ENCODE results near the gene LHFPL5.

The LHFPL5 gene

DNA sequence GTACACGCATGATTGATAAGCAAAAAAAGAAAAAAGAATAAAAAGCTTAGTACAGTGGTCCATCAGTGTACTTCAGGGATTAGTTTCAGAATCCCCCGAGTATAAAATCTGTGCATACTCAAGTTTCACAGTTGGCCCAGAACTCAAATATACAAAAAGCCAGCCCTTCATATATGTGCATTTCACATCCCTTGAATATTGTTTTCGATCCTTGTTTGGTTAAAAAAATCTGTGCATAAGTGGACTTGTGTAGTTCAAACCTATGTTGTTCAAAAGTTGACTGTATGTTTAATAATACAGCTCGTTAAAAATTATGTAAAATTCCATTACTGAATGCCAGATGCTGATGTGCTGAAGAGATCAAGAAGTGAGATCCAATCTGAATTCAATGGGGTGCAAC lies 54.2 kb downstream of the LHFPL5 start:
- DNase-seq (ENCODE audit: low spot score) = no peak
- CTCF ChIA-PET = no interaction called here

More for the DNA sequence above, 54.2 kb downstream of the LHFPL5 start:
- POLR2A ChIA-PET (ENCODE audit: low non-redundant PET) = no interaction called here
- no peak overlapping the region for H3K27ac ChIP-seq
- TF ChIP-seq CTCF (conservative IDR thresholded peaks at IDR 0.05; ENCODE audit: low read depth) = no peak

All from RWPE1 (cell line).